HEK293 (cell line): Measurements from ENCODE around the gene PTS.

Experiments used
- ZBTB17 ChIP-seq: fragments of 450-650 bp; formaldehyde crosslinking; IDR thresholded peaks from 2 replicates; pipeline ENCODE4 v1.5.1; 2016; ENCODE audit warnings: missing biosample characterization, missing genetic modification characterization
- ZFHX2 ChIP-seq: fragments of 450-650 bp; formaldehyde crosslinking; conservative IDR thresholded peaks from 2 replicates; pipeline ENCODE4 v1.5.1; 2016; ENCODE audit warnings: missing biosample characterization, missing genetic modification characterization
- ZNF16 ChIP-seq: fragments of 450-650 bp; formaldehyde crosslinking; IDR thresholded peaks from 2 replicates; pipeline ENCODE4 v1.5.1; 2016; ENCODE audit warnings: low read depth, missing biosample characterization, missing genetic modification characterization
- ZNF555 ChIP-seq: fragments of 450-650 bp; formaldehyde crosslinking; conservative IDR thresholded peaks from 2 replicates; pipeline ENCODE4 v1.5.1; 2017; ENCODE audit warnings: missing biosample characterization, mild to moderate bottlenecking, missing genetic modification characterization, inconsistent platforms
- ZNF704 ChIP-seq: fragments of 450-650 bp; formaldehyde crosslinking; IDR thresholded peaks from 2 replicates; pipeline ENCODE4 v1.5.1; 2016; ENCODE audit warnings: missing biosample characterization, missing genetic modification characterization

- no peak for TF ChIP-seq ZNF704
- no peak for TF ChIP-seq ZNF555
- no peak for TF ChIP-seq ZBTB17 (tag by site-specific recombination)
- TF ChIP-seq ZNF16 (tag by site-specific recombination) = no peak
- TF ChIP-seq ZFHX2 = no peak
These were observed 13.9 kb upstream of the PTS start for GRCh38 chr11:112212290-112212689.
